Adrenal gland (tissue), 5 donors: ENCODE measurements around the gene ANKMY1.

ENCODE experiments used
- CTCF ChIP-seq, 6 experiments: fragments of 450-650 bp in 4 of 6; fragments of 200-600 bp in 2 of 6; sonication (generic) in 1 of 6; IDR thresholded peaks; 1 replicate in 5 of 6; 2 replicates in 1 of 6; pipeline versions ENCODE4 v1.5.1 to v1.8.0; 2016 to 2021; ENCODE audit warnings: antibody characterized with exemption in 6 of 6, mild to moderate bottlenecking in 2 of 6, moderate library complexity in 1 of 6
- POLR2A ChIP-seq, 2 donors: fragments of 450-650 bp; IDR thresholded peaks; one replicate each; pipeline ENCODE4 v1.6.1; 2017; ENCODE audit warnings: antibody characterized with exemption in 2 of 2, mild to moderate bottlenecking in 2 of 2, moderate library complexity in 1 of 2
- donor health status: DM: no; HTN: no; CAD: no.

- no peak for TF ChIP-seq CTCF (IDR thresholded peaks at IDR 0.05)
- no peak for TF ChIP-seq POLR2A (IDR thresholded peaks at IDR 0.05)
These were observed 78.7 kb downstream of the ANKMY1 start for GRCh38 chr2:240479111-240479501.
